HG02852 (cell line): ENCODE results near the gene PIGN.

Experiments used
- ATAC-seq: cut with Tn5 transposase; IDR thresholded peaks from one replicate; pipeline ENCODE4 v1.9.1; 2021; ENCODE audit warnings: mild to moderate bottlenecking, moderate library complexity; ENCODE audit not compliant: unreplicated experiment

Gene PIGN

GRCh38 chr18:62023536-62023935 is 163.3 kb downstream of the PIGN start:
- no peak for ATAC-seq

GRCh38 chr18:62018759-62019041 is 168.2 kb downstream of the PIGN start:
- ATAC-seq, result no peak

- no peak for ATAC-seq
Observed at GRCh38 chr18:62018034-62018758, 168.7 kb downstream of the PIGN start.

- ATAC-seq, result no peak
Observed at GRCh38 chr18:62017618-62018017, 169.2 kb downstream of the PIGN start.

- ATAC-seq, result no peak
Observed at GRCh38 chr18:62011416-62011815, 175.4 kb downstream of the PIGN start.

GRCh38 chr18:62009521-62009920 is 177.3 kb downstream of the PIGN start:
- no peak for ATAC-seq

- no peak for ATAC-seq
Observed at GRCh38 chr18:62001396-62001795, 185.5 kb downstream of the PIGN start.

- no peak for ATAC-seq
Observed at GRCh38 chr18:61998957-61999356, 187.9 kb downstream of the PIGN start.

- no peak for ATAC-seq
Observed at GRCh38 chr18:61998335-61998734, 188.5 kb downstream of the PIGN start.

- no peak for ATAC-seq
Observed at GRCh38 chr18:61995618-61996017, 191.2 kb downstream of the PIGN start.

GRCh38 chr18:61993831-61994230 is 193.0 kb downstream of the PIGN start:
- ATAC-seq, result no peak

- ATAC-seq, result no peak
Observed at GRCh38 chr18:61992923-61993322, 193.9 kb downstream of the PIGN start.

- no peak for ATAC-seq
Observed at GRCh38 chr18:61992285-61992684, 194.6 kb downstream of the PIGN start.

GRCh38 chr18:61991836-61992235 is 195.0 kb downstream of the PIGN start:
- ATAC-seq, result no peak

- no peak for ATAC-seq
Observed at GRCh38 chr18:61991201-61991600, 195.7 kb downstream of the PIGN start.
